Activated gamma-delta T cell (primary cell): ENCODE results near the gene ACCSL.

Source experiments
- DNase-seq: peaks from one replicate; lab custom pipeline; 2025; lab: John Stamatoyannopoulos, UW

The ACCSL gene

DNA sequence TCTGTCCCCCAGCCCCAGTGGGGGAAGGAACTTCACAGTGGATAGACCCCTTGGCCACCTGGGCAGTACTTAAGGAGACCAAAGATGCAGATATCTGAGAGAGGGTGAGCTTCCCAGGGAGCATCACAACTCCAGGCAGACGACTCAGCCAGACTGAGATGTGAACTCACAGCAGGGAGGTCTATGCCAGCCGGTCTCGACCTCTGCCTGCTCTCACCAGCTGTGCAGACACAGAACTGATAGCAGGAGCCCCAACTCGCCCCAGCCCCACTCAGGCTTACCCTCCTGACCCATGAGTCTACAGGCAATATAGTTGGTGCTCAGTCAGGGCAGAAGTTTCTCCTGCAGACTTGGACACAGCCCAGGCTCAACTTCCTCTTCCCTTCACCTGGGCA is 29.7 kb upstream of the ACCSL start:
- DNase-seq, result no peak

DNA sequence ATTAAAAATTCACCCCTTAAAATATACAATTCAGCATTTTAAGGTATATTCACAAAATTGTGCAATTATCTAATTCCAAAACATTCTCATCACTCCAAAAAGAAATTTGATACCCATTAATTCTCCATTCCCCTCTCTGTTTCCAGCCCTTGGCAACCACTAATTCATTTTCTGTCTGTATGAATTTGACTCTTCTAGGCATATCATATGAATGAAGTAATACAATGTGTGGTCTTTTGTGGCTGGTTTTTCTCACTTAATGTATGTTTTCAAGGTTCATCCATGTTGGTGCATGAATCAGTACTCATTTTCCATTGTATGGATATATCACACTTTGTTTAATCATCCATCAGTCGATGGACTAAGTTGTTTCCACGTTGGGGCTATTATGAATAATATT is 29.0 kb upstream of the ACCSL start:
- no peak for DNase-seq

DNA sequence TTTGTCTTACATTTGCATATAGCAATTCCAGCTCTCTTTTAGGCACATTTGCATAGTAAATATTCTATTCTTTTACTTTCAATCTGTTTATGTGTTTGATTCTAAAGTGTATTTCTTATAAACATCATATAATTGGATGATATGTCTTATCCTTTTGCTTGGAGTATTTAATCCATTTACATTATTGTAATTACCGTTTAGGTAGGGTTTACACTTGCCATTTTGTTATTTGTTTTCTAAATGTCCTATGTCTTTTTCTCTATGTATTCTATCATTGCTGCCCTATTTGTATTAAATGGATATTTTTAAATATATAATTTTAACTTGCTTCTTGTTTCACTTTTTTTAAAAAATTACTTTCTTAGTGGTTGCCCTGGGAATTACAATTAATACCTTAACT is 22.8 kb upstream of the ACCSL start:
- DNase-seq, result no peak

DNA sequence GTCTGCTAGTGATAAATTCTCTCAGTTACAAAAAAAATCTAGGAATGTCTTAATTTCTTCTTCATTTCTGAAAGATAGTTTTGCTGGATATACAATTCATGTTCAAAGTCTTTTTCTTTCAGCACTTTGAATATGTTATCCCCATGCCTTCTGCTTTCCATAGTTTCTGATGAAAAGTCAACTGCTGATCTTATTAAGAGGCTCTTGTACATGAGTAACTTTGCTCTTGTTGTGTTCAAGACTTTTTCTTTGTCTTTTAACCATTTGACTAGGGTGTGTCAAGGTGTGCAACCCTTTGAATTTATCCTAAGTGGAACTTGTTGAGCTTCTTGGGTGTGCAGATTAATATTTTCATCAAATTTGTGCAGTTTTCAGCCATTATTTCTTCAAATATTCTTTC is 22.1 kb upstream of the ACCSL start:
- no peak for DNase-seq

DNA sequence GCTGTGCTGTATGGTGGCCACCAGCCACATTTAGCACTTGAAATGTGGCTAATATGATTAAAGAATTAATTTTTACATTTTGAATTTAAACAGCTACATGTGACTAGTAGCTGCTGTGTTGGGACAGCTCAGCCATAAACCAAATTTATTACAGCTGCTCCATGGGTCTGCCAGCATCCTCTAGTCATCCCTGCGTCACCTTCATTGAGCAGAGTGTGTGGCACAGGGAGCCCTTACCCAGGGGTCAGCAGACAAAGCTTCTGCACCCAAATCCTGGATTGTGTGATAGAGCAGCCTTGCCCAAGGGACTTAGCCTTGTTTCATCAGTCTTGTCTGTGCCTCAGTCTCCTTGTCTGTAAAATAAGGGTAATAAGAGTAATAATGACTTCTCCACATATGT is 19.4 kb upstream of the ACCSL start:
- no peak for DNase-seq

DNA sequence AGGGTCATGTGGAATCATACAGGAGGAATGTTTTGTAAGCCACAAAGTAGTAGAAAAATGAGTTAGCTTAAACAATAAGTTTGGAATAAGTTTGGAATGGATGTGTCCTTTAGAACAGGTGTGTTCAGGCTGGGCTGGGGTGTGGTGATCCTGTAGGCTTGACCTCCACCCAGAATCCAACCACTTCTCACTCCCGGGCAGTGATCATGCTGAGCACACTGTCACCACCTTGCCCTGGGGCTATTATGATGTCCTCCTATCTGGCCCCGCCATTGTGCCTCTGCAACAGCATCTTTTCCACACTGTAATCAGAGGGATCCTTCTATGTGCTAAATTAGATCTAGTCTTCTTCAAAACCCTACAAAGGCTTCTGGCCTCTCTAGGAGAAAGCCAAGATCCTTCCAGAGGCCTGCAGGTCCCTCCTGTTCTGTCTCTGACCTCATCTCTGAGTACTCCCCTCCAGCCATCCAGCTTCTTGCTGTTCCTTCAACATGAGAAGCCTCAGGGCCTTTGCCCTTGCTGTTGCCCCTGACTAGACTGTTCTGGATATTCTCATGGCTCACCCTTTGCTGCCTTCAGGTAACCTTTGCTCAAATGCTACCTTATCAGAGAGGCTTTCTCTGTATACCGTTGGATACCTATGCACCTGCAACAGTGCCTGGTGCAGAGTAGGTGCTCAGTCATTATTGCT is 18.8 kb upstream of the ACCSL start:
- no peak for DNase-seq

DNA sequence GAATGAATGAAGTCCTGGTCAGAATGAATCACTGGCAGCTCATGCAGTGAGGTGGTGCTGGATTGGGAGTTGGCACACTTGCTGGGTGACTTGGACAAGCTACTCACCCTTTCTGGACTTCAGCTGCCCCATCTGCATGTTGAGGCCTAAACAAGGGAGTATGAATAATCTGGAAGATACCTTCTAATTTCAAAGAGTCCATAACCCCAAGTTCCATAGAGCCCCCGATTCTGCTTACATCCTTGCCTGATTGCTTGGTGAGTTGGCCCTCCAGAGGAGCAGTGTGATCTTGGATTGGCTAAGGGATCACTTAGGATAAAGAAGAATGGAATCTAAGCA is 18.3 kb upstream of the ACCSL start:
- no peak for DNase-seq

DNA sequence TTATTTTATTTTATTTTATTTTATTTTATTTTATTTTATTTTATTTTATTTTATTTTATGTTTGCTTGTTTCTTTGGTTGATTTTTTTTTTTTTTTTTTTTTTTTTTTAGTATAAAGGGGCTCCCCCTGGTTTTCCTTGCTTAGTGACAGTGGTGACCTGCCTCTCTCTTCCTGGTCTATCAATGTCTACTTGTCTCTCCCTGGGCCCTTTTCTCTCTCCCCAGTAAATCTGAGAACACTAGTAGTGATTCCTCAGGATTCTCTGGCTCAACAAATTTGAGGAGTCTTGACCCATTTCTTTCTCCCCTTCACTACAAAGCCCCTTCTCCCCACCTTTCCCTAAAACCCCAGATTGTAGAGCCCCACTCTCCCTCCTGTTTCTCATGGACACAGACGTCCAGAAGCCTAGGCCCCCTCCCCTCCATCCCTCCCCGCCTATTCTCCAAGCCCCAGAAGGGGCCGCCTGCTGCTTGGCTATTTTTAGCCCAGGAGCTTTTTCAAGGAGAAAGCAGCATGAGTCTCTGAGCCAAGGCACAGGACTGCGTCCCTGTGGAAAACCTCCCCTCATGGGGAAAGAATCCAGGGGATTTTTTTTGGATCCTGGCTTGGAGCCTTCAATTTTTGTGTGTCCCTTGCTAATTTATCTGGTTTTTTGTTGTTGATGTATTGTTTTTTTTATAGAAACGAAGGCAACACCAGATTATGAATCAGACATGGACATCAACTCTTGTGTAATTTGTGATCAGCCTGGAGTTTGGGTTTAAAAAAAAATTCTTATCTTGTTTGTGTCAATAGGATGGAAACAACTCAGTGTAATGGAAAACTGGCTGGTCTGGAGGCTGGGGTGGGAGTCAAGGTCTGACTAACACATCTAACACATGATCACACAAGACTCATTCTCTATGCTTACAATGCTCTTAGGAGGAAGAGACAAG is 17.5 kb upstream of the ACCSL start:
- no peak for DNase-seq

DNA sequence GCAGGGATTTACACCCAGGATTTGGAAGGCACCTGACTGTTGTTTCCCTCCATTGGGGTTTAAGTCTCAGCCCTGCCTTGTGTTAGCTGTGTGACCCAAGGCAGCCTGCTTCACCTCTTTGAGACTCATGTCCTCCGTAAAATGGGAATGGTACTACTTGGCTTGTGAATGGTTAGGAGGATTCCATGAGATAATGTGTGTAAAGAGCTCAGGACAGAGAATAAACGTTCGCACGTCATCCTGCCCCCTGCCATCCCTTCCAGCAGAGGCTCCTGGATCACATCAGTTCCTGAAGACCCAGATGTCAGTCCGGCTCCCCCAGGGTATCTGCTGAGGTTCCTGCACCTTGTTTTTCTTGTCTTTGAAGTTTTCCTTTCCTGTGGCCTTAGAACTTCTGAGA is 16.8 kb upstream of the ACCSL start:
- DNase-seq, result no peak

DNA sequence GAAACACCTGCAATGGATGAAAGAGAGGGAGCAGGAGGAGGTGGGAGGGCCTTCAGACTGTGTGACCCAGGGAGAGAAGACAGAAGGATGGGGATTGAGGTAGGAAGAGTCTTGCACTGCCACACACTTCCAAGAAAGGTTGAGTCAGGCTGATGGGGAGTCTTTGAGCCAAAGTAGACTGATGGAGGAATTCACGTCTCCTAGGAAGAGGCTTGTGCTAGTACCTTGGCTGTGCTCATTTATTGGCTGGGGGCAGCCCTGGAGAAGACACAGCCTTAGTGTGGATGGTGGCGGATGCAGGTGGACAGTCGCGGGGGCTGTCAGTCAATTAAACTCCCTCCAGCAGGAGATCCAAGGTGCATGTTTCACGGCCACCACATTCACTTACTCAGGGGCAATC is 16.2 kb upstream of the ACCSL start:
- no peak for DNase-seq

DNA sequence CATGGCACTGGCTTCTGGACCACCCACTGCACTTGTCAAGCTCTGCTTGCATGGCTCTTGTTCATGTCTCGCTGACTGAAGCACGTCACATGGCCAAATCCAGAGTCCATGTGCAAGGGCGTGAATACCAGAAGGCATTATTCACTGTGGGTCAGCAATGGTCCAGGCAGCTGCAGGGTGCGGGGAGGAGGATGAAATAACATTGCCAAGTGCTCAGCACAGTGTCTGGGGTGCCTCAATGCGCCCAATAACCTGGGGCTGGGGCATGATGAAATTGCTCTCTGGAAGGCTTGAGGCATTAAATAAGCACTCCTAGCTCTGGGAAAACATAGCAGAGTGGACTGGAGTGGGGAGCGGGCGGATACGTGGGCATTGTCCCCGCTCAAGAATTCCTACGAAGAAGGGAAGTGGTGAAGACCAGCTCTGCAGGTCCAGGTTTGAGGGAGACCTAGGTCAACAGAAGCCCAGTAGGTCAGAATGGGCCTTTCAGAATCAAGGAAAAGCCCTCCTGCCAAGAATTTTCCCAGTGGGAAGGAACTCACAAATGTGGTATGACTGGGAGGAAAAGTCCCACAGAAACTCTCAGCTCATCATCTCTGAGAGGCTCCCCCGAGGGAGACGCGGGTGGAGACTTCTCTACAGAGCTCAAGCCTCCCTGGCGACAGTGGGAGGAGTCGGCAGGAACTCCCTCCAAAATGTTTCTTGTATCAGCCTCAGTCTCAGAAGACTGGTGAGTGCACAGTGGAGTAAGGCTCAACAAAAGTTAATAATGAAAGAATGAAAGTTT is 15.3 kb upstream of the ACCSL start:
- no peak for DNase-seq

DNA sequence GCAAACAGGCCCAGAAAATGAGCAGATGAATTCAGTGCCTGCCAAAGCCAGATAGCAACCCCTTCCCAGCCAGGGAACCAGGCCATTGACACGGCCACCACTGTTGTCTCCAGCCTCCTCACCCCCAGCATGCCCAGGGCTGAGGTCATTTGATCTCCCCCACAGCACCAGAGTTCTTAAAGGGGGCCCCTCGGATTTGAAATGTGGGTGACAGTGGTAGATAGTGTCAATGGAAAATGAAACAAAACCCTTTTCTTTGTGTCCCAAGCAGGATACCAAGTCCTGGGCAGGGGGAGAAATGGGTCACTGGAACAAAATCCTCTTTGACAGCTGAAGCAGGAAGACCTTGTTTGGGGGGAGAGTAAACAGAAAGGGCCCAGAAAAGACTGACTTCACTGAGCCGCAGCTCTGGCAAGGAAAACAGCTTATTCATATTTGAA is 14.3 kb upstream of the ACCSL start:
- DNase-seq, result no peak

DNA sequence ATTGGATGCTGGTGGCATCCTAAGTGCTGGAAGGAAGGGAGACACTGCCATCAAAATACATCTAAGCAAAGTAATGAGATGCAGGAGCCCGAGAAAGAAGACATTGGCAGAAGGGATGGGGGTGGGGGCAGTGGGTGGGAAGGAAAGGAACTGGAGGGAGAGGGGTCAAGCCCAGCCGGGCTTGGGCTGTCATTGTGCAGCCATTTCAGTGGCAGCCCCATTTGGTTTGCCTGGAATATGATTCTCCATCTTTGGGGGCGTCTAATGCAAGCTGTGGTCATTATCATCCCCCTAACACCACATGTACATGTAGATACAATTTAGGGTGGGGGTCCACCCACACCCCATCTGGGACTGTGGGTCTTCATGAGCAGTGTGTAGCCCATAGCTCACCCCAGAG is 13.9 kb upstream of the ACCSL start:
- DNase-seq, result no peak

DNA sequence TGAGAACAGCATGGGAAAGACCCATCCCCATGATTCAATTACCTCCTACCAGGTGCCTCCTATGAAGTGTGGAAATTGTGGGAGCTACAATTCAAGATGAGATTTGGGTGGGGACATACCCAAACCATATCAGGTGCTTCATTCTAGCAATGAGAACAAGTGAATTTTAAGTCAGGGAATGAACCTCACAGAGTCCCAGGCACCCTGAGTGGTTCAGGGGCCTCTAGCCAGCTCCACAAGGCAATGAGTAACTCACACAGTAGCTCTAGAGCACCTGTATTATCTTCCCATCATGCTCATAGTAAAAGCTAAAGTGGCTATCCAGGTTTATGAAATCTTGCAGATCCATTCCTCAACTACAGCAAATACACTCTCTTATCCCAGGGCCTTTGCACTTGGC is 13.1 kb upstream of the ACCSL start:
- no peak for DNase-seq

DNA sequence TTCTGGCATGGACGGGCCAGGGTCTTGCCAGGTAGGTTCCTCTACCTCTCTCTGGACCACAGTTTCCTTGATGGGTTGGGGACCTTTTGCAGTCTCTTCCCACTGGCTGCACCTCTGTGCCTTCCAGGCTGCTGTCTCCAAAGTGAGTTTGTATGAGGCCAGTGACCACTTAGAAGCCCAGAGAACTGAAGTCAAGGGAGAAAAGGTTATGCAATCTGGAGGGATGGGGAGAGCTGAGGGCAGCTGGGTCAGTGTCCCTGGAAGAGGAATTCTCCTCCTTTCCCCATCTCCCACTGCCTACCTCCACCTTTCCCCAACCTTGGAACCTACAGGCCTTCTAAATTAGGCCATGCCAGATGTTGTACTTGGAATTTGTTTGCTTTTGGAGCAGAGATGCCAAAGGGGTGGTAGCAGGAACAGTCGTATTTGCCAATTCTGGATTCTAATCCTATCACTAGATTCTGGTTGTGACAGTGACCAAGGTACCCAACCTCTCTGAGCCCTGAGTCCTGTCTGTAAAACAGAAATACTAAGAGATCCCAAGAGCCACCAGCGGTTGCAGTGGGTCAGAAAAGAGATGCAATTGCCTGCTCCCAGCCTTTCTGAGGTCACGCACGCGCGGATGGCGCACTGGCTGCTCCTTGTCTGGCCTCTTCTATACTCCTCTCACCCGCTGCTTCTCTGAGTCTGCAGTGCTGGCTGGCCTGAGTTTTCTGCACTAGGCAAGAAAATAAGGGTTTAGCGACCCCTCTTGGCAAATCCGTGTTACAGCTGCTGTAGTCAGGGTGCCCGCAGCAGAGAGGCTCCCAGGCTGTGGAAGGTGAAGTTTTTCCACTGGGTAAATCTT is 10.7 kb upstream of the ACCSL start:
- no peak for DNase-seq

DNA sequence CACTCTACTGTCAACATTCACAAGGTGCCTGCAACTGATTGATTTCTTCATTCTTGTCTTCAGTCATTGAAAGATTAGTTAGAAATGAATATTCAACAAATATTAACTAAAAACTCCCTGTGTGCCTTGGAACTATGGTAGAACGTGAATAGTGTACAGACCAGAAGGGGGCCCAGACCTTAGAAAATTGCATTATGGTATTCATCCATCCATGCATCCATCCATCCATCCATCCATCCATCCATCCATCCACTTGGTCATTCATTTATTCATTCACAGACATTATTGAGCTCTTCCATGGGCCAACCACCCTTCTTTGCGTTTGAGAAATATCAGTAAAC is 10.2 kb upstream of the ACCSL start:
- no peak for DNase-seq

DNA sequence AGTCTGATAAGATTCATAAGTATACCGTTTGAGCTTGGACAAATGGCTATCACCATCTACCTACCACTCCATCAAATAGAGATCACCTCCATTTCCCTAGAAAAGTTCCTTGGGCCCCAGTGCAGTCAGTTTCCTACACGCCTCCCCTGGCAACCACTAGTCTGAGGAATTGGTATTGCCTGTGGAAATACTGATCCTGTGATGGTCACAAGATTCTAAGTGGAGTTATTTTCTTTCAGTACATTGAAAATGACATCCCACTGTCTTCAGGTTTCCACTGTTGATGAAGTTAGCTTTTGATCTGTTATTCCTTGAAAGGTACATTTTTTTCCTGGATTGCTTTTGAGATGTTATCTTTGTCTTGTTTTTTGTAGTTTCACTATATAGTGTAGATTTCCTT is 4.6 kb upstream of the ACCSL start:
- no peak for DNase-seq

DNA sequence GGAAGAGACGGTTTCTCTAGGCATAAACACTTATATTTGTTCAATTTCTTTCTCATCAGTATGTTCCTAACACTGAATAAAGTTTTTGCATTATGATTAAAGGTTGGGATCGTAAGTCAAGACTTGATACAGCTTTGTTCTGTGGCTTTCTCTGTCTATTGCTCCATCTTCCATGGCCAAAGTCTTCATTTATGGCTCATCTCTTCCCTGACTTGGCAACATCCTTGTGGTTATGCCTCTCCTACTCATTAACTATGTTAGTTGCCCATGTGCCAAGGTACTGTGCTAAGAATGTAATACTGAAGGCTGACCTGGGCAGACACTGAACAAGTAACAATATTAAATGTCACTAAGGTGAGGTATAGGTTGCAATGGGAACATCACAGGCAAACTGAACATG is 1.6 kb upstream of the ACCSL start:
- DNase-seq, result no peak

DNA sequence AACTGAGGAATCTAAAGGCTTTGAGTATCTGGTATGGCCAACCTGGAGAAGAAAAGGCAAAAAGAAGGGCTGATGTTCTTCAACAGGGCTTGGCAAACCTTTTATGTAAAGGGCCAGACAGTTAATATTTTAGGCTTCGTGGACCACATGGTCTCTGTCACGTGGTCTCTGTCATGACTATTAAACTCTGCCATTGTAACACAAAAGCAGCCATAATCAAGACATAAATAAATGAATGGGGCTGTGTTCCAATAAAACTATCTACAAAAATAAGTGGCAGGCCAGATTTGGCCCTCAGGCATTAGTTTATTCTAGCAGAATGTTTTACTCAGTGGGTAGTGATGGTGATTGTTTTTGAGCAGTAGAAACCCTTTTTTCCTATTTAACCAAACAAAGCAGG is 483 bp upstream of the ACCSL start:
- DNase-seq, result no peak

DNA sequence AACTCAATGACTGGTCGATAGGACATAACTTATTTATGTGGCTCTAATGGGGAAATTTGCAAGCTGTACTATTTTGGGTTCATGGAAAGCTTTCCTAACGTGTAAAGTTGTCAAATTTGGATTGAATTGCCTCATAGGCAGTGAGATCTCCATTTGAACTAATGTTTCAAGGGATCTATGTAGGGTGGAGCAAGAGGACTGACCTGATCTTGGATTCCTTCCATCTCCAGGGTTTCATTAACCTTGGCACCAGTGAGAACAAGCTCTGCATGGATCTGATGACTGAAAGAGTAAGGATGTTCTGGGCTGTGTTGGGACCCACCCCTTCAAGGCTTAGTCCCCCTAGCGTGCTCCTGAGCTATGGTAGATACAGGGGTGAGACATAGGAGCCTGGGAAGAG is 2.1 kb downstream of the ACCSL start:
- DNase-seq, result no peak

DNA sequence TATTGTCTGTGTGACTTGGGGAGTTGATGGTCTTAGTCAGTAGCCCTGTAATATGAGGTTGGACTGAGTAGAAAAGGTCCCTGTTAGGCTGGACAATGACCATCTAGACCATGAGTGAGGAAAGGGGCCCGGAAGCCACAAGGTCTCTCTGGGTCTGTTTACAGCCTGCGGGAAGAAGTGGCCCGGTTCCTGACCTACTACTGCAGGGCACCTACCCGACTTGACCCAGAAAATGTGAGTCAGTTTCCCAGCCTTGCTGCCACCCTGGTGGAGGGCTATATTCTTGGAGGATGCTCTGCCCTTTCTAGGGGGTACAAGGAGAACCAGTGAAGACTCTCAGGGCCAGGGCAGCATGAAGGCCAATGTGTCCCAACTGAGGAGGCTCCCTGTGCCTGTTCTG is 3.4 kb downstream of the ACCSL start:
- DNase-seq, result no peak

DNA sequence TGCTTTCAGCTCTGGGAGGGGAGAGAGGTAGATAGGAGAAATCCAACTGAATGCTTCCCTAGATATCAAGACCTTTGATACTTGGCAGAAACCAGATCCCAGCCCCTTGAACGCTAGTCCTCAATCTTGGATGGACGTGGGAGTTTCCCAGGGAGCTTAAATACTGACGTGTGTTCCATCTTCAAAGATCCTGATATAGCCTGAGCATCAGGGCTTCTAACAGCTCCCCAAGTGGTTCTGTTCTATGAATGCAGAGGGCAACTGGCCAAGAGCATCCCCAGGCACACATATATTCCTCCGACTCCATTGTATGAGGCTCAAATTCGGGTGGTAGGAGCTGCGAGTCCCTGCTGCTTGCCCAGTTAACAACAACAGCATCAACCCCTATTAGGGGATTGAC is 9.6 kb downstream of the ACCSL start:
- no peak for DNase-seq
